ENCODE data around the gene EPHB1.

- no peak for TF ChIP-seq RARB (CRISPR knock-in tag; IDR thresholded peaks at IDR 0.05)
- no peak for TF ChIP-seq ZNF8 (CRISPR knock-in tag; IDR thresholded peaks at IDR 0.05)
- TF ChIP-seq BACH2 (CRISPR knock-in tag; IDR thresholded peaks at IDR 0.05; ENCODE audit: borderline replicate concordance) = no peak
- no peak for TF ChIP-seq ARNTL (CRISPR knock-in tag; IDR thresholded peaks at IDR 0.05; ENCODE audit: borderline replicate concordance, low read depth)
- TF ChIP-seq OSR1 (CRISPR knock-in tag; IDR thresholded peaks at IDR 0.05) = no peak
- no peak for TF ChIP-seq PPARA (CRISPR knock-in tag; IDR thresholded peaks at IDR 0.05; ENCODE audit: borderline replicate concordance)
- no peak for TF ChIP-seq ZNF70 (CRISPR knock-in tag; IDR thresholded peaks at IDR 0.05)
- TF ChIP-seq PATZ1 (CRISPR knock-in tag; IDR thresholded peaks at IDR 0.05; ENCODE audit: borderline replicate concordance) = no peak
- no peak for TF ChIP-seq ESRRG (CRISPR knock-in tag; IDR thresholded peaks at IDR 0.05)
- TF ChIP-seq ZFP3 (CRISPR knock-in tag; IDR thresholded peaks at IDR 0.05) = no peak
- no peak for TF ChIP-seq POU6F1 (CRISPR knock-in tag; IDR thresholded peaks at IDR 0.05; ENCODE audit: borderline replicate concordance, low read depth)
Measured at GRCh38 chr3:134897391-134898141, 102.5 kb downstream of the EPHB1 start.

Data from SK-N-SH treated with all-trans-retinoic acid at 6 μM for 48 hours (cell line).